IMR-90 (cell line): ENCODE measurements around the gene ZAP70. TPM values are rescaled to one million over a fixed set of nuclear protein-coding genes. Genes with fewer than 3 reads are reported as not detected.

Experiments used
- ATAC-seq: fragments of 200-7000 bp; cut with Tn5 transposase; 2 replicates; pipeline ENCODE4 v1.9.1; 2020; ENCODE audit warnings: low read depth, mild to moderate bottlenecking, moderate library complexity
- BruUV-seq: library from RNA; stranded (reverse); fragments of 400-500 nt; replicated peaks from 2 replicates; lab custom pipeline; 2021; lab: Mats Ljungman, UMichigan
- CTCF ChIA-PET: fragments of 300-600 bp; formaldehyde crosslinking; extraction: SDS; loops from one replicate; lab custom pipeline; 2021; ENCODE audit warnings: antibody characterized with exemption; lab: Yijun Ruan, JAX
- POLR2A ChIA-PET: fragments of 300-600 bp; sonication (Branson Sonifier 250); formaldehyde crosslinking; loops from one replicate; lab custom pipeline; 2022; ENCODE audit warnings: antibody characterized with exemption; ENCODE audit not compliant: unreplicated experiment; lab: Charles Lee
- DNase-seq: peaks from one replicate; pipeline ENCODE4 v3.0.0; 2013
- H2AFZ ChIP-seq: replicated peaks from 2 replicates; pipeline ENCODE3; 2013; ENCODE audit warnings: low read length, mild to moderate bottlenecking; ENCODE audit not compliant: poor library complexity
- H2AK5ac ChIP-seq: 2 replicates; pipeline ENCODE4 v1.6.1; 2013; ENCODE audit warnings: low read depth, low read length, inconsistent platforms
- H2AK9ac ChIP-seq: replicated peaks from 2 replicates; pipeline ENCODE3; 2013; ENCODE audit warnings: mild to moderate bottlenecking, low read depth, low read length, moderate library complexity; ENCODE audit not compliant: poor library complexity
- H2BK120ac ChIP-seq: 2 replicates; pipeline ENCODE4 v1.6.1; 2013; ENCODE audit warnings: low read depth, low read length, inconsistent platforms
- H2BK15ac ChIP-seq: 3 replicates; pipeline ENCODE4 v1.6.1; 2013; ENCODE audit warnings: low read depth, low read length, inconsistent platforms
- H2BK20ac ChIP-seq: 2 replicates; pipeline ENCODE4 v1.6.1; 2013; ENCODE audit warnings: low read depth, mild to moderate bottlenecking, inconsistent platforms, low read length, moderate library complexity
- H2BK5ac ChIP-seq: 2 replicates; pipeline ENCODE4 v1.6.1; 2013; ENCODE audit warnings: mild to moderate bottlenecking, low read depth, low read length, inconsistent platforms; ENCODE audit not compliant: poor library complexity, severe bottlenecking
- H3K14ac ChIP-seq: replicated peaks from 2 replicates; pipeline ENCODE4 v1.6.1; 2013; ENCODE audit warnings: low read depth, low read length, inconsistent platforms
- H3K18ac ChIP-seq: 2 replicates; pipeline ENCODE4 v1.6.1; 2013; ENCODE audit warnings: low read depth, low read length, control low read depth
- H3K23ac ChIP-seq: 2 replicates; pipeline ENCODE4 v1.6.1; 2013; ENCODE audit warnings: low read depth, low read length, inconsistent platforms
- H3K27ac ChIP-seq: 2 replicates; pipeline ENCODE4 v1.5.1; 2013; ENCODE audit warnings: mild to moderate bottlenecking, control low read depth, low read length; ENCODE audit not compliant: insufficient read depth
- H3K27me3 ChIP-seq: 2 replicates; pipeline ENCODE4 v1.6.1; 2013; ENCODE audit warnings: low read length; ENCODE audit not compliant: control insufficient read depth, insufficient read depth
- H3K36me3 ChIP-seq: 2 replicates; pipeline ENCODE4 v1.6.1; 2013; ENCODE audit warnings: low read length, mixed read lengths; ENCODE audit not compliant: control insufficient read depth, insufficient read depth
- H3K4ac ChIP-seq: 2 replicates; pipeline ENCODE4 v1.6.1; 2013; ENCODE audit warnings: low read depth, low read length, inconsistent platforms
- H3K4me1 ChIP-seq: 2 replicates; pipeline ENCODE4 v1.6.1; 2013; ENCODE audit warnings: low read length, mixed read lengths; ENCODE audit not compliant: control insufficient read depth, insufficient read depth
- H3K4me2 ChIP-seq: 2 replicates; pipeline ENCODE4 v1.6.1; 2013; ENCODE audit warnings: low read depth, mild to moderate bottlenecking, control low read depth, low read length, moderate library complexity
- H3K4me3 ChIP-seq: 2 replicates; pipeline ENCODE4 v1.5.1; 2013; ENCODE audit warnings: low read depth, mild to moderate bottlenecking, control low read depth, low read length, moderate library complexity; ENCODE audit not compliant: insufficient read depth
- H3K56ac ChIP-seq: 2 replicates; pipeline ENCODE4 v1.6.1; 2013; ENCODE audit warnings: low read length, inconsistent platforms; ENCODE audit not compliant: insufficient read depth; ENCODE audit errors: extremely low read depth
- H3K79me1 ChIP-seq, 2 experiments: 2 replicates each; pipeline ENCODE4 v1.6.1; 2013; ENCODE audit warnings: low read length in 2 of 2, inconsistent platforms in 1 of 2, low read depth in 1 of 2
- H3K9ac ChIP-seq: 2 replicates; pipeline ENCODE4 v1.6.1; 2013; ENCODE audit warnings: low read depth, low read length, control low read depth
- H3K9me1 ChIP-seq: 2 replicates; pipeline ENCODE4 v1.6.1; 2013; ENCODE audit warnings: low read length, inconsistent platforms; ENCODE audit not compliant: insufficient read depth
- H3K9me3 ChIP-seq: 2 replicates; pipeline ENCODE4 v1.6.1; 2013; ENCODE audit warnings: low read length; ENCODE audit not compliant: control insufficient read depth, insufficient read depth
- H4K20me1 ChIP-seq: 2 replicates; pipeline ENCODE4 v1.6.1; 2013; ENCODE audit warnings: low read length, inconsistent platforms; ENCODE audit not compliant: insufficient read depth
- H4K5ac ChIP-seq: 2 replicates; pipeline ENCODE4 v1.6.1; 2013; ENCODE audit warnings: mild to moderate bottlenecking, low read depth, low read length, control low read depth
- H4K8ac ChIP-seq, 2 experiments: 2 replicates each; pipeline ENCODE4 v1.6.1; 2013; ENCODE audit warnings: low read depth in 2 of 2, low read length in 2 of 2, control low read depth in 1 of 2, inconsistent platforms in 1 of 2
- H4K91ac ChIP-seq: 2 replicates; pipeline ENCODE4 v1.6.1; 2013; ENCODE audit warnings: low read depth, low read length, inconsistent platforms; ENCODE audit not compliant: insufficient read depth
- CHD1 ChIP-seq: IDR thresholded peaks from 2 replicates; pipeline ENCODE4 v1.6.1; 2012; ENCODE audit warnings: low read depth, low read length, improper control_type of control experiment
- MAZ ChIP-seq: IDR thresholded peaks from 2 replicates; pipeline ENCODE4 v1.6.1; 2012; ENCODE audit warnings: low read depth, mild to moderate bottlenecking, low read length, improper control_type of control experiment, moderate library complexity, borderline replicate concordance
- NFE2L2 ChIP-seq: fragments of 150-350 bp; IDR thresholded peaks from 2 replicates; pipeline ENCODE4 v1.6.1; 2016; ENCODE audit warnings: low read depth, mild to moderate bottlenecking, low read length
- SMC3 ChIP-seq: fragments of 150-350 bp; IDR thresholded peaks from 2 replicates; pipeline ENCODE4 v1.6.1; 2016; ENCODE audit warnings: low read depth, mild to moderate bottlenecking, antibody characterized with exemption, low read length, moderate library complexity
- WGBS, 2 experiments: methylation state at CpG; one replicate each; pipeline versions ENCODE4 v1.1.5 to v1.1.7; 2013; ENCODE audit warnings: missing lambda C conversion rate in 2 of 2; ENCODE audit not compliant: insufficient read length in 1 of 2; ENCODE audit errors: extremely low coverage in 2 of 2; 5-methylcytosine and 5-hydroxymethylcytosine counted together
- dilution Hi-C: fragments of 300-500 bp; cut with HindIII; formaldehyde crosslinking; loops from one replicate; pipeline ENCODE4 v1.14.3; 2018; ENCODE audit warnings: low sequenced_read_pairs; ENCODE audit not compliant: unreplicated experiment
- in situ Hi-C: fragments of 300-500 bp; cut with MboI; formaldehyde crosslinking; loops from 3 replicates; pipeline ENCODE4 v1.14.3; 2019; ENCODE audit warnings: low sequenced_read_pairs, inconsistent platforms, mixed read lengths
- intact Hi-C: fragments of 100-400 bp; cut with micrococcal nuclease; formaldehyde crosslinking; loops from 2 replicates; pipeline ENCODE4 v1.10.0; 2022
- polyA plus RNA-seq, 3 experiments: library from polyadenylated mRNA; depleted of rRNA; stranded (reverse); fragments of >200 nt; gene quantifications; 2 replicates each; pipeline ENCODE4 v1.2.3, GENCODE V29; 2012; ENCODE audit warnings: low replicate concordance in 1 of 3
- total RNA-seq: library from RNA; depleted of rRNA; stranded (reverse); fragments of >200 nt; gene quantifications from 2 replicates; pipeline ENCODE4 v1.2.3, GENCODE V29; 2012

The ZAP70 gene
- total and polyA plus RNA-seq, 2 of the 4 experiments (the other 2 are of a cell fraction) = under 0.01 to 0.09 TPM

- TF ChIP-seq MAZ = no peak
These were observed 6.2 kb downstream of the ZAP70 start (continued) for GRCh38 chr2:97719362-97720155.

- Histone ChIP-seq H3K18ac (no peak overlapping the region), H2AFZ (peak overlapping the region; percentile 33), H3K9me3 (peaks cover 2% of the 10 kb centered on the region; the same call in 1 of the 2 replicates), H3K36me3 (no peaks in the 10 kb centered on the region), H3K27me3 (peaks cover 25% of the 10 kb centered on the region), H3K79me1 (no peaks in the 10 kb centered on the region), H4K5ac (no peak overlapping the region), H3K4ac (no peak overlapping the region), H3K14ac (no peak overlapping the region), H4K20me1 (no peaks in the 10 kb centered on the region), H2BK120ac (no peak overlapping the region), H2BK15ac (no peak overlapping the region), H2BK5ac (no peak overlapping the region), H2BK20ac (no peak overlapping the region), H3K23ac (no peak overlapping the region), H2AK5ac (no peak overlapping the region), H3K27ac (no peak overlapping the region), H3K4me2 (no peak overlapping the region), H3K4me3 (no peak overlapping the region), H3K9me1 (no peaks in the 10 kb centered on the region), H4K8ac (no peak overlapping the region), H3K4me1 (no peaks in the 10 kb centered on the region), H4K91ac (no peak overlapping the region), H3K9ac (no peak overlapping the region), H2AK9ac (no peak overlapping the region), H3K56ac (no peak overlapping the region)
- dilution Hi-C loops = no loop called here
- ChIA-PET POLR2A (no interaction called here), CTCF (no interaction called here)
- 60% methylated on average over 1 of the region's 2 CpGs; no CpG with 5 or more reads in 1 of the 2 experiments for WGBS, 2 experiments
- no TSS peak for BruUV-seq
- DNase-seq = no peak
- intact Hi-C loops = no loop called here
- in situ Hi-C loops = no loop called here
- TF ChIP-seq NFE2L2 = no peak
- TF ChIP-seq SMC3 = no peak
- TF ChIP-seq CHD1 = no peak
- no peak for ATAC-seq
These were observed 7.4 kb downstream of the ZAP70 start for GRCh38 chr2:97720746-97721145.
